HEK293 (cell line): Measurements from ENCODE around the gene AGO1.

ENCODE experiments used
- CTCF ChIA-PET: fragments of 350-600 bp; formaldehyde crosslinking; extraction: SDS; loops from one replicate; lab custom pipeline; 2021; ENCODE audit warnings: antibody characterized with exemption; lab: Yijun Ruan, JAX
- POLR2A ChIA-PET: fragments of 300-600 bp; formaldehyde crosslinking; extraction: SDS; loops from one replicate; lab custom pipeline; 2020; ENCODE audit warnings: antibody characterized with exemption, inconsistent platforms; lab: Yijun Ruan, JAX
- H3K27ac ChIP-seq: fragments of 200-500 bp; sonication (Bioruptor generic); 2 replicates; pipeline ENCODE4 v1.5.1; 2014; ENCODE audit warnings: low read depth, low read length, control low read depth, inconsistent platforms; ENCODE audit errors: extremely low read depth
- H3K36me3 ChIP-seq, 2 experiments: fragments of 200-500 bp in 1 of 2; sonication (Bioruptor generic) in 1 of 2; 1 replicate in 1 of 2; 2 replicates in 1 of 2; pipeline ENCODE4 v1.5.1; 2014 to 2017; ENCODE audit warnings: inconsistent platforms in 2 of 2, low read length in 2 of 2; ENCODE audit not compliant: control insufficient read depth in 2 of 2, insufficient read depth in 1 of 2
- H3K4me1 ChIP-seq: fragments of 200-500 bp; sonication (Bioruptor generic); 2 replicates; pipeline ENCODE4 v1.5.1; 2014; ENCODE audit warnings: mild to moderate bottlenecking, low read length, inconsistent platforms; ENCODE audit not compliant: control insufficient read depth, insufficient read depth
- H3K4me3 ChIP-seq: 2 replicates; pipeline ENCODE4 v1.5.1; 2011; ENCODE audit warnings: low read depth, mild to moderate bottlenecking, control low read depth, low read length, moderate library complexity
- H3K9me3 ChIP-seq: fragments of 200-500 bp; sonication (Bioruptor generic); 2 replicates; pipeline ENCODE4 v1.5.1; 2014; ENCODE audit warnings: low read depth, low read length, inconsistent platforms; ENCODE audit not compliant: control insufficient read depth, insufficient read depth
- GLIS1 ChIP-seq: fragments of 450-650 bp; formaldehyde crosslinking; IDR thresholded peaks from 2 replicates; pipeline ENCODE4 v1.5.1; 2016; ENCODE audit warnings: missing biosample characterization, missing genetic modification characterization
- KLF10 ChIP-seq: fragments of 450-650 bp; IDR thresholded peaks from 2 replicates; pipeline ENCODE4 v1.5.1; 2018; ENCODE audit warnings: missing biosample characterization, mild to moderate bottlenecking, missing genetic modification characterization
- MYNN ChIP-seq: fragments of 450-650 bp; formaldehyde crosslinking; IDR thresholded peaks from 2 replicates; pipeline ENCODE4 v1.5.1; 2016; ENCODE audit warnings: missing biosample characterization, missing genetic modification characterization, borderline replicate concordance
- PATZ1 ChIP-seq: fragments of 450-650 bp; formaldehyde crosslinking; IDR thresholded peaks from 2 replicates; pipeline ENCODE4 v1.5.1; 2016; ENCODE audit warnings: missing biosample characterization, missing genetic modification characterization
- SP3 ChIP-seq: fragments of 450-650 bp; formaldehyde crosslinking; IDR thresholded peaks from 2 replicates; pipeline ENCODE4 v1.5.1; 2016; ENCODE audit warnings: missing biosample characterization, missing genetic modification characterization
- ZBTB10 ChIP-seq: fragments of 450-650 bp; formaldehyde crosslinking; IDR thresholded peaks from 2 replicates; pipeline ENCODE4 v1.5.1; 2016; ENCODE audit warnings: missing biosample characterization, missing genetic modification characterization
- ZBTB17 ChIP-seq: fragments of 450-650 bp; formaldehyde crosslinking; IDR thresholded peaks from 2 replicates; pipeline ENCODE4 v1.5.1; 2016; ENCODE audit warnings: missing biosample characterization, missing genetic modification characterization
- ZBTB20 ChIP-seq: fragments of 450-650 bp; formaldehyde crosslinking; IDR thresholded peaks from 2 replicates; pipeline ENCODE4 v1.5.1; 2016; ENCODE audit warnings: missing biosample characterization, missing genetic modification characterization
- ZBTB8A ChIP-seq: fragments of 450-650 bp; formaldehyde crosslinking; IDR thresholded peaks from 2 replicates; pipeline ENCODE4 v1.5.1; 2016; ENCODE audit warnings: missing biosample characterization, missing genetic modification characterization
- ZEB2 ChIP-seq: fragments of 450-650 bp; formaldehyde crosslinking; IDR thresholded peaks from 2 replicates; pipeline ENCODE4 v1.5.1; 2016; ENCODE audit warnings: missing biosample characterization, missing genetic modification characterization
- ZNF169 ChIP-seq: fragments of 450-650 bp; formaldehyde crosslinking; IDR thresholded peaks from 2 replicates; pipeline ENCODE4 v1.5.1; 2016; ENCODE audit warnings: missing biosample characterization, missing genetic modification characterization
- ZNF19 ChIP-seq: fragments of 450-650 bp; formaldehyde crosslinking; IDR thresholded peaks from 2 replicates; pipeline ENCODE4; 2016; ENCODE audit warnings: missing biosample characterization, missing genetic modification characterization, low read depth
- ZNF2 ChIP-seq: fragments of 450-650 bp; formaldehyde crosslinking; IDR thresholded peaks from 2 replicates; pipeline ENCODE4 v1.5.1; 2016; ENCODE audit warnings: missing biosample characterization, missing genetic modification characterization
- ZNF324 ChIP-seq: fragments of 450-650 bp; formaldehyde crosslinking; IDR thresholded peaks from 2 replicates; pipeline ENCODE4 v1.5.1; 2016; ENCODE audit warnings: missing biosample characterization, missing genetic modification characterization
- ZNF449 ChIP-seq: fragments of 450-650 bp; formaldehyde crosslinking; IDR thresholded peaks from 2 replicates; pipeline ENCODE4 v1.5.1; 2017; ENCODE audit warnings: missing biosample characterization, mild to moderate bottlenecking, missing genetic modification characterization, moderate library complexity
- ZNF501 ChIP-seq: fragments of 450-650 bp; formaldehyde crosslinking; IDR thresholded peaks from 2 replicates; pipeline ENCODE4 v1.5.1; 2016; ENCODE audit warnings: missing biosample characterization, missing genetic modification characterization
- ZNF549 ChIP-seq: fragments of 450-650 bp; IDR thresholded peaks from 2 replicates; pipeline ENCODE4 v1.5.1; 2018; ENCODE audit warnings: missing biosample characterization, missing genetic modification characterization, mild to moderate bottlenecking, inconsistent platforms, moderate library complexity
- ZSCAN5A ChIP-seq: fragments of 450-650 bp; formaldehyde crosslinking; IDR thresholded peaks from 2 replicates; pipeline ENCODE4 v1.5.1; 2016; ENCODE audit warnings: missing biosample characterization, missing genetic modification characterization
- TF ChIP-seq, protein P1 (sequence below): fragments of 450-650 bp; formaldehyde crosslinking; IDR thresholded peaks from 2 replicates; pipeline ENCODE4; 2016; ENCODE audit warnings: missing biosample characterization, missing genetic modification characterization
- TF ChIP-seq, protein P2 (sequence below): fragments of 450-650 bp; formaldehyde crosslinking; IDR thresholded peaks from 2 replicates; pipeline ENCODE4 v1.5.1; 2017; ENCODE audit warnings: missing biosample characterization, missing genetic modification characterization
- TF ChIP-seq, protein P3 (sequence below): fragments of 450-650 bp; formaldehyde crosslinking; IDR thresholded peaks from 2 replicates; pipeline ENCODE4 v1.5.1; 2016; ENCODE audit warnings: missing biosample characterization, missing genetic modification characterization

AGO1 gene

GRCh38 chr1:35930593-35931445 lies 47.8 kb downstream of the AGO1 start, which contains the start of gene AGO3 (continued):
- peak; percentile 46 for TF ChIP-seq ZNF449 (tag by site-specific recombination)
- peak; percentile 54 for TF ChIP-seq KLF10 (tag by site-specific recombination)
- TF ChIP-seq, protein P1, sequence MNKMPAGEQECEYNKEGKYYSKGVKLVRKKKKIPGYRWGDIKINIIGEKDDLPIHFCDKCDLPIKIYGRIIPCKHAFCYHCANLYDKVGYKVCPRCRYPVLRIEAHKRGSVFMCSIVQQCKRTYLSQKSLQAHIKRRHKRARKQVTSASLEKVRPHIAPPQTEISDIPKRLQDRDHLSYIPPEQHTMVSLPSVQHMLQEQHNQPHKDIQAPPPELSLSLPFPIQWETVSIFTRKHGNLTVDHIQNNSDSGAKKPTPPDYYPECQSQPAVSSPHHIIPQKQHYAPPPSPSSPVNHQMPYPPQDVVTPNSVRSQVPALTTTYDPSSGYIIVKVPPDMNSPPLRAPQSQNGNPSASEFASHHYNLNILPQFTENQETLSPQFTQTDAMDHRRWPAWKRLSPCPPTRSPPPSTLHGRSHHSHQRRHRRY (tag by site-specific recombination), result no peak

GRCh38 chr1:35931446-35932157 lies 48.6 kb downstream of the AGO1 start:
- ChIA-PET POLR2A (interaction anchor here (0.5 to 2.3 kb wide), 8 partner anchors 9 to 519 kb away, joined by 3 to 13 read pairs (median 3); partner anchors contain the start of genes AGO1, CLSPN and OSCP1), CTCF (interaction anchor here (0.7 to 1.4 kb wide), 3 partner anchors 48 to 416 kb away, joined by 3 to 7 read pairs (median 3); partner anchors contain the start of gene AGO1)
- Histone ChIP-seq H3K27ac (peak overlapping the region; percentile 96), H3K4me3 (peak overlapping the region; percentile 95), H3K36me3 (peaks cover 0 to 6% of the 10 kb centered on the region in 2 experiments; a peak in 1 of 3 replicates), H3K9me3 (no peaks in the 10 kb centered on the region), H3K4me1 (peaks cover 24% of the 10 kb centered on the region)
- peak; percentile 86 for TF ChIP-seq PATZ1 (tag by site-specific recombination)
- TF ChIP-seq MYNN (tag by site-specific recombination), result 0 out of 2 replicates have a peak, but pooled peaks have one; percentile 3
- TF ChIP-seq SP3 (tag by site-specific recombination), result peak; percentile 43
- TF ChIP-seq ZNF169, result no peak
- peak; percentile 91 for TF ChIP-seq ZEB2 (tag by site-specific recombination)
- 0 out of 2 replicates have a peak, but pooled peaks have one; percentile 62 for TF ChIP-seq ZBTB8A (tag by site-specific recombination)
- TF ChIP-seq ZNF324 (tag by site-specific recombination), result peak; percentile 6
- TF ChIP-seq ZNF2 (tag by site-specific recombination), result 0 out of 2 replicates have a peak, but pooled peaks have one; percentile 55
- no peak for TF ChIP-seq ZNF19 (tag by site-specific recombination)
- TF ChIP-seq, protein P2, sequence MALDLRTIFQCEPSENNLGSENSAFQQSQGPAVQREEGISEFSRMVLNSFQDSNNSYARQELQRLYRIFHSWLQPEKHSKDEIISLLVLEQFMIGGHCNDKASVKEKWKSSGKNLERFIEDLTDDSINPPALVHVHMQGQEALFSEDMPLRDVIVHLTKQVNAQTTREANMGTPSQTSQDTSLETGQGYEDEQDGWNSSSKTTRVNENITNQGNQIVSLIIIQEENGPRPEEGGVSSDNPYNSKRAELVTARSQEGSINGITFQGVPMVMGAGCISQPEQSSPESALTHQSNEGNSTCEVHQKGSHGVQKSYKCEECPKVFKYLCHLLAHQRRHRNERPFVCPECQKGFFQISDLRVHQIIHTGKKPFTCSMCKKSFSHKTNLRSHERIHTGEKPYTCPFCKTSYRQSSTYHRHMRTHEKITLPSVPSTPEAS, result no peak
- TF ChIP-seq ZBTB10 (tag by site-specific recombination), result 0 out of 2 replicates have a peak, but pooled peaks have one; percentile 62
- TF ChIP-seq ZSCAN5A (tag by site-specific recombination), result 0 out of 2 replicates have a peak, but pooled peaks have one; percentile 4
- TF ChIP-seq GLIS1, result 0 out of 2 replicates have a peak, but pooled peaks have one; percentile 63
- peak; percentile 84 for TF ChIP-seq ZBTB17
- TF ChIP-seq, protein P3, sequence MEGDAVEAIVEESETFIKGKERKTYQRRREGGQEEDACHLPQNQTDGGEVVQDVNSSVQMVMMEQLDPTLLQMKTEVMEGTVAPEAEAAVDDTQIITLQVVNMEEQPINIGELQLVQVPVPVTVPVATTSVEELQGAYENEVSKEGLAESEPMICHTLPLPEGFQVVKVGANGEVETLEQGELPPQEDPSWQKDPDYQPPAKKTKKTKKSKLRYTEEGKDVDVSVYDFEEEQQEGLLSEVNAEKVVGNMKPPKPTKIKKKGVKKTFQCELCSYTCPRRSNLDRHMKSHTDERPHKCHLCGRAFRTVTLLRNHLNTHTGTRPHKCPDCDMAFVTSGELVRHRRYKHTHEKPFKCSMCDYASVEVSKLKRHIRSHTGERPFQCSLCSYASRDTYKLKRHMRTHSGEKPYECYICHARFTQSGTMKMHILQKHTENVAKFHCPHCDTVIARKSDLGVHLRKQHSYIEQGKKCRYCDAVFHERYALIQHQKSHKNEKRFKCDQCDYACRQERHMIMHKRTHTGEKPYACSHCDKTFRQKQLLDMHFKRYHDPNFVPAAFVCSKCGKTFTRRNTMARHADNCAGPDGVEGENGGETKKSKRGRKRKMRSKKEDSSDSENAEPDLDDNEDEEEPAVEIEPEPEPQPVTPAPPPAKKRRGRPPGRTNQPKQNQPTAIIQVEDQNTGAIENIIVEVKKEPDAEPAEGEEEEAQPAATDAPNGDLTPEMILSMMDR (tag by site-specific recombination), result 0 out of 2 replicates have a peak, but pooled peaks have one; percentile 5
- peak; percentile 74; the same call in 1 of the 2 replicates for TF ChIP-seq ZNF501 (tag by site-specific recombination)
- TF ChIP-seq ZNF549 (tag by site-specific recombination), result no peak
- TF ChIP-seq ZBTB20, result peak; percentile 90
